Glutamatergic neuron (in vitro differentiated cells): ENCODE results near the gene PDE1C. TPM values are rescaled to one million over a fixed set of nuclear protein-coding genes. Genes with fewer than 3 reads are reported as not detected.
A peak's percentile ranks its signal among the peaks of the same experiment; 100 is the strongest.
"Not testable (repeated sequence)": the region's sequence is repeated elsewhere in the genome, so short reads cannot be mapped to it uniquely, and the experiment has no call there.

ENCODE experiments used
- DNase-seq: peaks from one replicate; pipeline ENCODE4 v3.0.0; 2022
- H3K27ac Mint-ChIP-seq: one replicate; pipeline ENCODE4 v1.8.0; 2020; ENCODE audit warnings: mild to moderate bottlenecking, mixed read lengths, inconsistent platforms; ENCODE audit not compliant: unreplicated experiment
- H3K27me3 Mint-ChIP-seq: one replicate; pipeline ENCODE4 v1.8.0; 2020; ENCODE audit warnings: mild to moderate bottlenecking, moderate library complexity, mixed read lengths, inconsistent platforms; ENCODE audit not compliant: unreplicated experiment
- H3K36me3 Mint-ChIP-seq: one replicate; pipeline ENCODE4 v1.8.0; 2020; ENCODE audit warnings: mild to moderate bottlenecking, mixed read lengths, inconsistent platforms; ENCODE audit not compliant: unreplicated experiment
- H3K4me1 Mint-ChIP-seq: one replicate; pipeline ENCODE4 v1.8.0; 2020; ENCODE audit warnings: mild to moderate bottlenecking, low read depth, mixed read lengths, inconsistent platforms; ENCODE audit not compliant: unreplicated experiment
- H3K4me3 Mint-ChIP-seq: one replicate; pipeline ENCODE4 v1.8.0; 2020; ENCODE audit warnings: mild to moderate bottlenecking, mixed read lengths, inconsistent platforms; ENCODE audit not compliant: unreplicated experiment
- H3K9me3 Mint-ChIP-seq: one replicate; pipeline ENCODE4 v1.8.0; 2020; ENCODE audit warnings: mild to moderate bottlenecking, moderate library complexity, mixed read lengths, inconsistent platforms; ENCODE audit not compliant: unreplicated experiment
- CTCF ChIP-seq: fragments of 200-600 bp; sonication (generic); IDR thresholded peaks from one replicate; pipeline ENCODE4 v1.5.0; 2021; ENCODE audit not compliant: partially characterized antibody, unreplicated experiment
- total RNA-seq: library from RNA; stranded (reverse); fragmentation: NEBNext Ultra II Directional; extraction: Animal tissue kit (Norgen Biotek cat#: 25700); gene quantifications from one replicate; pipeline ENCODE4 v1.2.1, GENCODE V29; 2021; ENCODE audit not compliant: unreplicated experiment

The PDE1C gene
- total RNA-seq, 1 donor from 2014 or later, result 3.3 TPM

GRCh38 chr7:32089256-32089655 lies 19.0 kb upstream of the PDE1C start:
- H3K4me3 Mint-ChIP-seq, result no peak overlapping the region
- no peaks in the 10 kb centered on the region for H3K27me3 Mint-ChIP-seq
- H3K27ac Mint-ChIP-seq, result no peak overlapping the region
- no peak for TF ChIP-seq CTCF
- DNase-seq, result no peak
- H3K36me3 Mint-ChIP-seq, result no peaks in the 10 kb centered on the region
- no peaks in the 10 kb centered on the region for H3K4me1 Mint-ChIP-seq
- H3K9me3 Mint-ChIP-seq, result no peaks in the 10 kb centered on the region

GRCh38 chr7:32088451-32088881 lies 18.3 kb upstream of the PDE1C start:
- no peaks in the 10 kb centered on the region for H3K27me3 Mint-ChIP-seq
- H3K9me3 Mint-ChIP-seq, result no peaks in the 10 kb centered on the region
- no peak for TF ChIP-seq CTCF
- no peaks in the 10 kb centered on the region for H3K36me3 Mint-ChIP-seq
- peak; percentile 31 for DNase-seq
- H3K27ac Mint-ChIP-seq, result no peak overlapping the region
- no peaks in the 10 kb centered on the region for H3K4me1 Mint-ChIP-seq
- no peak overlapping the region for H3K4me3 Mint-ChIP-seq

- Mint-ChIP-seq H3K4me1 (peaks cover 5% of the 10 kb centered on the region), H3K27me3 (peaks cover 5% of the 10 kb centered on the region)
Measured at GRCh38 chr7:32079510-32079909, 9.3 kb upstream of the PDE1C start.

GRCh38 chr7:32078824-32079223 lies 8.6 kb upstream of the PDE1C start:
- Mint-ChIP-seq H3K4me3 (no peak overlapping the region), H3K27ac (no peak overlapping the region), H3K36me3 (peaks cover 13% of the 10 kb centered on the region), H3K4me1 (peaks cover 5% of the 10 kb centered on the region), H3K27me3 (peaks cover 6% of the 10 kb centered on the region), H3K9me3 (peaks cover 13% of the 10 kb centered on the region)
- no peak for TF ChIP-seq CTCF
- no peak for DNase-seq

More at GRCh38 chr7:32079510-32079909, 9.3 kb upstream of the PDE1C start:
- peaks cover 13% of the 10 kb centered on the region for H3K36me3 Mint-ChIP-seq
- peaks cover 13% of the 10 kb centered on the region for H3K9me3 Mint-ChIP-seq
- no peak overlapping the region for H3K4me3 Mint-ChIP-seq
- H3K27ac Mint-ChIP-seq, result peak overlapping the region; percentile 41
- no peak for DNase-seq
- TF ChIP-seq CTCF, result no peak

- no peak for TF ChIP-seq CTCF
- Mint-ChIP-seq H3K27me3 (peaks cover 6% of the 10 kb centered on the region), H3K27ac (no peak overlapping the region), H3K4me1 (peaks cover 5% of the 10 kb centered on the region), H3K4me3 (no peak overlapping the region), H3K36me3 (peaks cover 8% of the 10 kb centered on the region), H3K9me3 (peaks cover 10% of the 10 kb centered on the region)
- DNase-seq, result no peak
Measured at GRCh38 chr7:32077806-32078205, 7.6 kb upstream of the PDE1C start.

GRCh38 chr7:32076802-32077201 lies 6.6 kb upstream of the PDE1C start:
- not testable (repeated sequence) for H3K27me3 Mint-ChIP-seq, DNase-seq, H3K4me1 Mint-ChIP-seq, H3K36me3 Mint-ChIP-seq, H3K4me3 Mint-ChIP-seq, H3K27ac Mint-ChIP-seq
- H3K9me3 Mint-ChIP-seq, result peaks cover 10% of the 10 kb centered on the region
